Epithelial cell of proximal tubule (primary cell): ENCODE results near the gene CCDC122. TPM values are rescaled to one million over a fixed set of nuclear protein-coding genes. Genes with fewer than 3 reads are reported as not detected.
"Not testable (repeated sequence)": the region's sequence is repeated elsewhere in the genome, so short reads cannot be mapped to it uniquely, and the experiment has no call there.

Source experiments
- DNase-seq: peaks from one replicate; pipeline ENCODE4 v3.0.0-alpha.2; 2011; ENCODE audit warnings: low read depth
- H3K4me3 ChIP-seq: 2 replicates; pipeline ENCODE4 v1.5.1; 2011; ENCODE audit warnings: low read depth, mild to moderate bottlenecking, low read length
- CTCF ChIP-seq: conservative IDR thresholded peaks from 2 replicates; pipeline ENCODE4 v1.5.1; 2012; ENCODE audit warnings: low read depth, mild to moderate bottlenecking, low read length
- total RNA-seq: library from RNA; depleted of rRNA; stranded (reverse); fragments of >200 nt; gene quantifications from 2 replicates; pipeline ENCODE4 v1.2.3, GENCODE V29; 2015

CCDC122 gene
- total RNA-seq, 1 donor from 2014 or later: 46.3 TPM

DNA sequence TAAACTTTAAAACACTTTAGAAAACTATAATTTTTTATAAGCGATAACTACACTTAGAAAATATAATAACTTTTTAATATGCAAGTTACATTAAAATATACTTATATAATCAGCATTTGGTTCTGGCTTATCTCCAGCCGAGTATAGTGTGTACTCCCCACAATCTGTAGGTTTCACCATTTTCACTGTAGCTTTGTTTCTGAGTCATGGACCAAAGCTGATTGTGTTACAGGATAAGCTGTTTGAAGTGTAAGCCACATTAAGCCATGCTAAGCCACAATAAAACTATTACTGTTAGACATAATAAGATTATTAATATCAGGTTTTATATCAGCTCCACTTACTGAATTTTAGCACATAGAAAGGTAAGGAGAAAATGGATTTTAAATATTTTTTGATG lies 43.8 kb downstream of the CCDC122 start:
- H3K4me3 ChIP-seq: no peak overlapping the region
- TF ChIP-seq CTCF: no peak
- DNase-seq: no peak

- no peak overlapping the region for H3K4me3 ChIP-seq
- no peak for DNase-seq
- TF ChIP-seq CTCF: no peak
Measured at GRCh38 chr13:43831088-43831487, 48.5 kb downstream of the CCDC122 start.

DNA sequence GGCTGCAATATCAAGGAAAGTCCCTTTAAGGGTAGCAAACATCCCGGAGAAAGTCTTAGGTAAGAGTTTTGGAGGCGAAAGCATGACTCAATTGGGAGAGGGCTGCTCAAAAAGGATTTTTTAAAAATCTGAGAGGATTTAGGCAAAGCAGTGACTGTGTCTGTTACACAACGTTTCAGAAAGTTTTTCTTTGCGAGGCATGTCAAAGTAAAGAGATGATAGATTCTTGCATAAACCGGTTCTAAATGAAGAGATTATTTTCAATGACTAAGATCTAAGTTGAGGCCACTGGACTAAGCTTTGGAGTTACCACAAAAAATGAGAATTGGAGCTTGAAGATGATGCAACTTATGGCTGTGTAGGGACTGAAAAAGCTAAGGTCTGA lies 49.1 kb downstream of the CCDC122 start:
- TF ChIP-seq CTCF: no peak
- H3K4me3 ChIP-seq: no peak overlapping the region
- DNase-seq: no peak

- DNase-seq, H3K4me3 ChIP-seq: not testable (repeated sequence)
Measured at GRCh38 chr13:43824656-43825055, 54.9 kb downstream of the CCDC122 start.

DNA sequence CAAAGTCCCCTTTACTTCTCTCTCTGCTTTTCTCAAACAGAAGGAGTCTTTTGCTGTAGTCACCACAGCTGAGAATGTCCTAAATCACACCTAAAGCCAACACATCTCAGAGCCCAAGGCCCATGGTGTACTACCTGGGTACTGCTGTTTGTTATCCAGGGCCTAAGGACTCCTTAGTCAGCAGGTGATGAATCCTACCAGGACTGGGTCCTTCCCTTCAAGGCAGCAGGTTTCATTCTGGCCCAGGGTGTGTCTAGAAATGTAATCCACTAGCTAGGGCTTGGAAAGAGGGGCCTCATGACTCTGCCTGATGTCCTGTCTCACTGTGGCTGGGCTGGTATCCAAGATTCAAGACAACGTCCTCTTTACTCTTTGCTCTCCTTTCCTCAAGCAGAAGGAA lies 56.6 kb downstream of the CCDC122 start:
- no peak for TF ChIP-seq CTCF
- no peak for DNase-seq
- no peak overlapping the region for H3K4me3 ChIP-seq

DNA sequence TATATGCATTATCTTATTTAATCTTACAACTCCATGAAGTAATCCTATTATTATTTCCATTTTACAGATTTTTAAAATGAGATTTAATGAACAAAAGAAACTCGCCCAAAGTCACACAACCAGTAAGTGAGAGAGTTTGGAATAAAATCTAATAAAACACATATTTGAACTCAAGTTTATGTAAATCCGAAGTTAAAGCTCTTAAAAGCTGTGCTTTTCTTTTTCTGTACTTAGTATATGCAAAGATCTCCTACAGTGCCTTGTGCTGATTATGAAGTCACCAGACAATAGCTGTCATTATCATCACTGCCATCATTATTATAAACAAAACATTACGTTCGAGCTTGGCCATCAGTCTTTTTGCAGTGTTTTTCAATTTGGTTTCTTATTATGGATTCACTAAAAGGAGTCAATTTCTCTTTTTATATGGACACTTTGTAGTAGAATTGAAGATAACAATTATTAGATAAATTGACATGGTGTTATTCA lies 63.1 kb downstream of the CCDC122 start:
- no peak for TF ChIP-seq CTCF
- H3K4me3 ChIP-seq: no peak overlapping the region
- DNase-seq: no peak

DNA sequence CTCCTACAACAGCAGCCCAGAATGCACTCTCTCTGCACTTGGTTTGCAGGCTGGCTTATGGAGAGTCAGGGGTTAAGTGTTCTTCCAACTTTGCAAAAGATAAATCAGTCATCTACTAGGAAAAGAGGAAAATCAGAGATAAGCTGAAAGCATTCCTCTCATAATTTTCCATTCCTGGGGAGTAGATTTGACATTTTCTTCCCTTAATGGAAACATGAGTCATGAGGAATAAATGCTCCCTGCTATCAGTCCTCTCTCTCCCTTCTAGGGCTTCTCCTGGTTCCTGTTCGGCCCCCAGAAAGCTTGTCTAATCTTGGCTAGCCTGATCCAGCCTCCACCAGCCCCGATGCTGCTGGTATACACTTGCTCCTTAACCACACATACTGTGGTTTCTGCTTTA lies 64.3 kb downstream of the CCDC122 start:
- no peak overlapping the region for H3K4me3 ChIP-seq
- no peak for TF ChIP-seq CTCF
- no peak for DNase-seq

DNA sequence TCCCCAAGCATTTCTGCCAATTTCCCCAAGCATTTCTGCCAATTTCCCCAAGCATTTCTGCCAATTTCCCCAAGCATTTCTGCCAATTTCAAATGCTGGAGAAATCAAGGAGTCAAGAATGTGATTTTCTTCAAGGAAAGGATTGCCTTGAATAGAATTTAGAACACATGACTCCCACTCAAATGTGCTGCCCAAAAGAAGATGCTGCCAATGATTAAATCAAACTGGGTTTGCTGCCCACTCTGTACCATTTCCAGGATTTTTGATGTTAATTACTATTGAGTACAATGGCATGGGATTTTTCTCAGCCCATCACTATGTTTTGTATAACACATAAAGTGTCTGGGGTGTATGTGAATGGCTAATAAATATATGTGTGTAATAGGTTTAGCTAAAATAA lies 70.9 kb downstream of the CCDC122 start:
- H3K4me3 ChIP-seq: no peak overlapping the region
- DNase-seq: no peak
- TF ChIP-seq CTCF: no peak
